22Rv1 (cell line): Measurements from ENCODE around the gene RUNX2.

Source experiments
- ZFX ChIP-seq: fragments of 450-650 bp; IDR thresholded peaks from 2 replicates; pipeline ENCODE4 v1.6.1; 2017; ENCODE audit warnings: antibody characterized with exemption, borderline replicate concordance
- TF ChIP-seq, protein P1 (sequence below): fragments of 450-650 bp; IDR thresholded peaks from 2 replicates; pipeline ENCODE4 v1.5.1; 2017; ENCODE audit warnings: mild to moderate bottlenecking

DNA sequence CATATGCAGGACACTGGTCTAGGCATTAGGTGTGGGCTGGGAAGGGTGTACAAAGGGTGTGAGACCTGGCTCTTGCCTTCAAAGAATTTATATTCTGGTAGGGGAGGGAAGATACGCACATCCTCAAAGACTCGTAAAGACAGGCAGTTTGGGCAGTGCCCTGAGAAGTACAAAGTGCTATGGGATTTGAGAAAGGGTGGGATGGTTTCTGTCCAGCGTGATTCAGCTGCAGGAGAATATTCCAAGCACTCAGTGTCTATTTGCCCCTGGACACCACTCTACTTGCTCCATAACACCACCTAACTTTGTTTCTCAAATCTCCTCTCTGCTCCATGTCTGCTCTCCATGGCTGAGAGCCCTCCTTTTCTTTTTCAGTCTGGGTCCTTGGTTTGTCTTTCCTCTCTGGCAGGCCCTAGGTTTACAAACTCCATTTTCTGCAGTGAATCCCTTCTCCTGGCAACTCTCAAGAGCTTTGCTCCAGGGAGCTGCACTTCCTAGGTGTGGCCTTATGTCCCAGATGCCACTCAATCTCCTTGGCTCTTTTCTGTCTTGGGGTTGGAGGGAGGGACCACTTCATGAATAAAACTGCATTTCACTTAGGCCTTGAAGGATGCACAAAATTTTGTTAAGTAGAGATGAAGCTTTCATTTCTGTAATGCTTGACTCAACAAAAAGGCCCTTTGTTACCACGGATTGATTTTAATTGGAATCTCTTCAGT lies 377.2 kb downstream of the RUNX2 start:
- TF ChIP-seq, protein P1, sequence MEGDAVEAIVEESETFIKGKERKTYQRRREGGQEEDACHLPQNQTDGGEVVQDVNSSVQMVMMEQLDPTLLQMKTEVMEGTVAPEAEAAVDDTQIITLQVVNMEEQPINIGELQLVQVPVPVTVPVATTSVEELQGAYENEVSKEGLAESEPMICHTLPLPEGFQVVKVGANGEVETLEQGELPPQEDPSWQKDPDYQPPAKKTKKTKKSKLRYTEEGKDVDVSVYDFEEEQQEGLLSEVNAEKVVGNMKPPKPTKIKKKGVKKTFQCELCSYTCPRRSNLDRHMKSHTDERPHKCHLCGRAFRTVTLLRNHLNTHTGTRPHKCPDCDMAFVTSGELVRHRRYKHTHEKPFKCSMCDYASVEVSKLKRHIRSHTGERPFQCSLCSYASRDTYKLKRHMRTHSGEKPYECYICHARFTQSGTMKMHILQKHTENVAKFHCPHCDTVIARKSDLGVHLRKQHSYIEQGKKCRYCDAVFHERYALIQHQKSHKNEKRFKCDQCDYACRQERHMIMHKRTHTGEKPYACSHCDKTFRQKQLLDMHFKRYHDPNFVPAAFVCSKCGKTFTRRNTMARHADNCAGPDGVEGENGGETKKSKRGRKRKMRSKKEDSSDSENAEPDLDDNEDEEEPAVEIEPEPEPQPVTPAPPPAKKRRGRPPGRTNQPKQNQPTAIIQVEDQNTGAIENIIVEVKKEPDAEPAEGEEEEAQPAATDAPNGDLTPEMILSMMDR = no peak
- TF ChIP-seq ZFX = no peak
